Osteocyte (in vitro differentiated cells): ENCODE data around the gene THAP2. TPM values are rescaled to one million over a fixed set of nuclear protein-coding genes. Genes with fewer than 3 reads are reported as not detected.

Experiments used
- DNase-seq: peaks from one replicate; pipeline ENCODE4 v3.0.0; 2021; ENCODE audit warnings: mixed read lengths; ENCODE audit not compliant: unreplicated experiment; ENCODE audit errors: extremely low spot score
- H3K27ac Mint-ChIP-seq: one replicate; pipeline ENCODE4 v1.8.0; 2021; ENCODE audit warnings: mild to moderate bottlenecking, mixed read lengths; ENCODE audit not compliant: unreplicated experiment
- H3K27me3 Mint-ChIP-seq: one replicate; pipeline ENCODE4 v1.8.0; 2021; ENCODE audit warnings: mixed read lengths; ENCODE audit not compliant: unreplicated experiment
- H3K36me3 Mint-ChIP-seq: one replicate; pipeline ENCODE4 v1.8.0; 2021; ENCODE audit warnings: mixed read lengths; ENCODE audit not compliant: unreplicated experiment
- H3K4me1 Mint-ChIP-seq: one replicate; pipeline ENCODE4 v1.8.0; 2021; ENCODE audit warnings: mixed read lengths; ENCODE audit not compliant: unreplicated experiment
- H3K4me3 Mint-ChIP-seq: one replicate; pipeline ENCODE4 v1.8.0; 2021; ENCODE audit warnings: mild to moderate bottlenecking, moderate library complexity, mixed read lengths; ENCODE audit not compliant: unreplicated experiment
- H3K9me3 Mint-ChIP-seq: one replicate; pipeline ENCODE4 v1.8.0; 2021; ENCODE audit warnings: mixed read lengths; ENCODE audit not compliant: unreplicated experiment
- long read RNA-seq: library from polyadenylated mRNA; unstranded; transcript quantifications from one replicate; pipeline ENCODE4 v2.0.0, GENCODE V29; 2021
- total RNA-seq: library from RNA; stranded (reverse); gene quantifications from 2 replicates; pipeline ENCODE4 v1.2.1, GENCODE V29; 2021
- TF ChIP-seq, protein P1 (sequence below): fragments of 200-600 bp; sonication (generic); IDR thresholded peaks from 2 replicates; pipeline ENCODE4 v1.5.0; 2021; ENCODE audit warnings: antibody characterized with exemption, mild to moderate bottlenecking, moderate library complexity

The THAP2 gene
- 5.0 and 5.1 TPM in 2 replicates for total RNA-seq
- long read RNA-seq, full-length matches to known transcripts = 13 of 17 reads
- long read RNA-seq, partial matches to known transcripts = 0 of 17 reads
- long read RNA-seq, other reads (novel, unspliced or antisense) = 4 of 17 reads

- peak; percentile 96 for DNase-seq
- Mint-ChIP-seq H3K27me3 (no peaks in the 10 kb centered on the region), H3K27ac (peak within 1 kb of the TSS; percentile 100), H3K36me3 (peaks cover 11% of the 10 kb centered on the region), H3K9me3 (no peaks in the 10 kb centered on the region), H3K4me3 (peak within 1 kb of the TSS; percentile 99), H3K4me1 (peaks cover 33% of the 10 kb centered on the region)
- TF ChIP-seq, protein P1, sequence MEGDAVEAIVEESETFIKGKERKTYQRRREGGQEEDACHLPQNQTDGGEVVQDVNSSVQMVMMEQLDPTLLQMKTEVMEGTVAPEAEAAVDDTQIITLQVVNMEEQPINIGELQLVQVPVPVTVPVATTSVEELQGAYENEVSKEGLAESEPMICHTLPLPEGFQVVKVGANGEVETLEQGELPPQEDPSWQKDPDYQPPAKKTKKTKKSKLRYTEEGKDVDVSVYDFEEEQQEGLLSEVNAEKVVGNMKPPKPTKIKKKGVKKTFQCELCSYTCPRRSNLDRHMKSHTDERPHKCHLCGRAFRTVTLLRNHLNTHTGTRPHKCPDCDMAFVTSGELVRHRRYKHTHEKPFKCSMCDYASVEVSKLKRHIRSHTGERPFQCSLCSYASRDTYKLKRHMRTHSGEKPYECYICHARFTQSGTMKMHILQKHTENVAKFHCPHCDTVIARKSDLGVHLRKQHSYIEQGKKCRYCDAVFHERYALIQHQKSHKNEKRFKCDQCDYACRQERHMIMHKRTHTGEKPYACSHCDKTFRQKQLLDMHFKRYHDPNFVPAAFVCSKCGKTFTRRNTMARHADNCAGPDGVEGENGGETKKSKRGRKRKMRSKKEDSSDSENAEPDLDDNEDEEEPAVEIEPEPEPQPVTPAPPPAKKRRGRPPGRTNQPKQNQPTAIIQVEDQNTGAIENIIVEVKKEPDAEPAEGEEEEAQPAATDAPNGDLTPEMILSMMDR = peak; percentile 42
These were observed at the start of gene THAP2, which contains the start of gene ZFC3H1 for GRCh38 chr12:71663561-71664410. TSS of gene THAP2 (plus strand) at chr12:71664301. CDS start at chr12:71664510, 209 bp downstream. TSS of gene ZFC3H1 (minus strand) at chr12:71663848. CDS start at chr12:71663610, 238 bp downstream.

- H3K36me3 Mint-ChIP-seq = peaks cover 66% of the 10 kb centered on the region
- H3K4me3 Mint-ChIP-seq = no peak overlapping the region
- peaks cover 9% of the 10 kb centered on the region for H3K4me1 Mint-ChIP-seq
- no peaks in the 10 kb centered on the region for H3K9me3 Mint-ChIP-seq
- TF ChIP-seq, protein P1 = no peak
- H3K27me3 Mint-ChIP-seq = no peaks in the 10 kb centered on the region
- H3K27ac Mint-ChIP-seq = no peak overlapping the region
- DNase-seq = no peak
These were observed 42.2 kb upstream of the THAP2 start for GRCh38 chr12:71621938-71622337.

- Mint-ChIP-seq H3K36me3 (peaks cover 61% of the 10 kb centered on the region), H3K4me3 (no peak overlapping the region), H3K4me1 (peaks cover 15% of the 10 kb centered on the region), H3K9me3 (no peaks in the 10 kb centered on the region), H3K27ac (no peak overlapping the region), H3K27me3 (no peaks in the 10 kb centered on the region)
- TF ChIP-seq, protein P1 = no peak
- DNase-seq = no peak
These were observed 38.6 kb upstream of the THAP2 start for GRCh38 chr12:71625476-71625875.

- Mint-ChIP-seq H3K36me3 (peaks cover 62% of the 10 kb centered on the region), H3K27me3 (no peaks in the 10 kb centered on the region), H3K4me1 (peaks cover 15% of the 10 kb centered on the region), H3K27ac (no peak overlapping the region), H3K9me3 (no peaks in the 10 kb centered on the region), H3K4me3 (no peak overlapping the region)
- TF ChIP-seq, protein P1 = no peak
- no peak for DNase-seq
These were observed 38.0 kb upstream of the THAP2 start for GRCh38 chr12:71626098-71626497.

DNA sequence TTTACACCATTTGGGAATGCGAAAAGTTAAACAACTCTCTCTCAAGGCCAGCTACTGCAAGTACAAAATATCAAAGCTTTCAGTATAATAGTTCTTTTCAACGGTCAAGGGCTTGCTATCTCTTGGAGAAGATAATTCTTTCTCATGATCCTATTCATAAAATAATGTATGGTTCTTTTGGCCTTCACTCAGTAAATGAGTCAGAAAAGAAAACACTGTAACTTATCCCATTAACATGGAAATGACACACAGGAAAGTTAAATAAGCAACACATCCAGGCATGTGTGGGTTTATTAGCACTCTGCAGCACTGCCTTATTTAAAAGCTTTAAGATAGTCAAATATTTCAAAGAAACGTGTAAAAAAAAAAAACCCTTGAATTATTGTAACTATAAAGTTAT, 37.3 kb upstream of the THAP2 start:
- Mint-ChIP-seq H3K9me3 (no peaks in the 10 kb centered on the region), H3K36me3 (peaks cover 60% of the 10 kb centered on the region), H3K27ac (no peak overlapping the region), H3K4me1 (peaks cover 15% of the 10 kb centered on the region), H3K27me3 (no peaks in the 10 kb centered on the region), H3K4me3 (no peak overlapping the region)
- TF ChIP-seq, protein P1 = no peak
- no peak for DNase-seq
